ENCODE measurements around the gene KIAA1958. TPM values are rescaled to one million over a fixed set of nuclear protein-coding genes. Genes with fewer than 3 reads are reported as not detected.

KIAA1958 gene
- total RNA-seq, 1 donor from 2014 or later: 10.7 TPM

- Mint-ChIP-seq H3K4me1 (ENCODE audit: low read depth) (no peaks in the 10 kb centered on the region), H3K4me3 (ENCODE audit: low read depth) (no peak overlapping the region), H3K27ac (no peak overlapping the region), H3K27me3 (ENCODE audit: low read depth) (no peaks in the 10 kb centered on the region), H3K36me3 (ENCODE audit: low read depth) (peaks cover 31% of the 10 kb centered on the region), H3K9me3 (peaks cover 9% of the 10 kb centered on the region)
- no peak for DNase-seq (ENCODE audit: low spot score)
- intact Hi-C loops (cut with micrococcal nuclease): no loop called here
These were observed 12.6 kb upstream of the KIAA1958 start for GRCh38 chr9:112473986-112474385.

GRCh38 chr9:112475318-112475717 is 11.3 kb upstream of the KIAA1958 start:
- Mint-ChIP-seq H3K9me3 (peaks cover 9% of the 10 kb centered on the region), H3K27ac (no peak overlapping the region)
- DNase-seq (ENCODE audit: low spot score): no peak

GRCh38 chr9:112477330-112477729 is 9.3 kb upstream of the KIAA1958 start:
- Mint-ChIP-seq H3K4me1 (ENCODE audit: low read depth) (no peaks in the 10 kb centered on the region), H3K27ac (no peak overlapping the region)

More at GRCh38 chr9:112475318-112475717, 11.3 kb upstream of the KIAA1958 start:
- no peaks in the 10 kb centered on the region for H3K4me1 Mint-ChIP-seq (ENCODE audit: low read depth)
- H3K27me3 Mint-ChIP-seq (ENCODE audit: low read depth): no peaks in the 10 kb centered on the region
- intact Hi-C loops (cut with micrococcal nuclease): no loop called here
- H3K36me3 Mint-ChIP-seq (ENCODE audit: low read depth): peaks cover 31% of the 10 kb centered on the region
- H3K4me3 Mint-ChIP-seq (ENCODE audit: low read depth): no peak overlapping the region

GRCh38 chr9:112479221-112479620 is 7.4 kb upstream of the KIAA1958 start:
- no peak for DNase-seq (ENCODE audit: low spot score)
- intact Hi-C loops (cut with micrococcal nuclease): no loop called here
- no peak overlapping the region for H3K4me3 Mint-ChIP-seq (ENCODE audit: low read depth)
- no peak overlapping the region for H3K27ac Mint-ChIP-seq
- H3K9me3 Mint-ChIP-seq: peaks cover 9% of the 10 kb centered on the region
- no peaks in the 10 kb centered on the region for H3K4me1 Mint-ChIP-seq (ENCODE audit: low read depth)
- H3K36me3 Mint-ChIP-seq (ENCODE audit: low read depth): peaks cover 27% of the 10 kb centered on the region
- H3K27me3 Mint-ChIP-seq (ENCODE audit: low read depth): no peaks in the 10 kb centered on the region

More at GRCh38 chr9:112477330-112477729, 9.3 kb upstream of the KIAA1958 start:
- peaks cover 31% of the 10 kb centered on the region for H3K36me3 Mint-ChIP-seq (ENCODE audit: low read depth)
- H3K27me3 Mint-ChIP-seq (ENCODE audit: low read depth): no peaks in the 10 kb centered on the region
- intact Hi-C loops (cut with micrococcal nuclease): no loop called here
- peaks cover 9% of the 10 kb centered on the region for H3K9me3 Mint-ChIP-seq
- no peak overlapping the region for H3K4me3 Mint-ChIP-seq (ENCODE audit: low read depth)
- no peak for DNase-seq (ENCODE audit: low spot score)

GRCh38 chr9:112484607-112485006 is 2.0 kb upstream of the KIAA1958 start:
- Mint-ChIP-seq H3K27ac (no peak overlapping the region), H3K27me3 (ENCODE audit: low read depth) (no peaks in the 10 kb centered on the region), H3K4me1 (ENCODE audit: low read depth) (peaks cover 26% of the 10 kb centered on the region), H3K36me3 (ENCODE audit: low read depth) (peaks cover 3% of the 10 kb centered on the region), H3K9me3 (no peaks in the 10 kb centered on the region), H3K4me3 (ENCODE audit: low read depth) (no peak overlapping the region)
- intact Hi-C loops (cut with micrococcal nuclease): loop anchor here (5.0 to 10.0 kb wide), 4 partner anchors 268 to 738 kb away; partner anchors contain the start of genes FKBP15, SLC31A1 and SNX30
- DNase-seq (ENCODE audit: low spot score): no peak

- DNase-seq (ENCODE audit: low spot score): no peak
- H3K27me3 Mint-ChIP-seq (ENCODE audit: low read depth): no peaks in the 10 kb centered on the region
- H3K27ac Mint-ChIP-seq: no peak overlapping the region
- peak overlapping the region; percentile 98 for H3K4me3 Mint-ChIP-seq (ENCODE audit: low read depth)
- H3K36me3 Mint-ChIP-seq (ENCODE audit: low read depth): peaks cover 5% of the 10 kb centered on the region
- no peaks in the 10 kb centered on the region for H3K9me3 Mint-ChIP-seq
- peaks cover 32% of the 10 kb centered on the region for H3K4me1 Mint-ChIP-seq (ENCODE audit: low read depth)
- intact Hi-C loops (cut with micrococcal nuclease): loop anchor here (5.0 to 10.0 kb wide), 4 partner anchors 267 to 737 kb away; partner anchors contain the start of genes FKBP15, SLC31A1 and SNX30
These were observed 1.1 kb upstream of the KIAA1958 start for GRCh38 chr9:112485574-112485973.

GRCh38 chr9:112487008-112487798 is 576 bp downstream of the KIAA1958 start:
- Mint-ChIP-seq H3K4me1 (ENCODE audit: low read depth) (peaks cover 33% of the 10 kb centered on the region), H3K9me3 (peaks cover under 1% of the 10 kb centered on the region), H3K4me3 (ENCODE audit: low read depth) (peak overlapping the region; percentile 96), H3K36me3 (ENCODE audit: low read depth) (peaks cover 15% of the 10 kb centered on the region), H3K27ac (peak overlapping the region; percentile 90), H3K27me3 (ENCODE audit: low read depth) (no peaks in the 10 kb centered on the region)
- intact Hi-C loops (cut with micrococcal nuclease): loop anchor here (1.0 to 10.0 kb wide), 6 partner anchors 106 to 735 kb away; partner anchors contain the start of genes FKBP15, HSDL2, INIP and SLC31A1
- DNase-seq (ENCODE audit: low spot score): peak; percentile 28

GRCh38 chr9:112487799-112488340 is 1.2 kb downstream of the KIAA1958 start:
- peak overlapping the region; percentile 90 for H3K27ac Mint-ChIP-seq
- intact Hi-C loops (cut with micrococcal nuclease): loop anchor here (1.0 to 10.0 kb wide), 6 partner anchors 107 to 734 kb away; partner anchors contain the start of genes FKBP15, HSDL2, INIP and SLC31A1
- DNase-seq (ENCODE audit: low spot score): no peak
- H3K4me3 Mint-ChIP-seq (ENCODE audit: low read depth): peak overlapping the region; percentile 96
- no peaks in the 10 kb centered on the region for H3K27me3 Mint-ChIP-seq (ENCODE audit: low read depth)
- peaks cover 6% of the 10 kb centered on the region for H3K9me3 Mint-ChIP-seq
- peaks cover 22% of the 10 kb centered on the region for H3K36me3 Mint-ChIP-seq (ENCODE audit: low read depth)
- peaks cover 33% of the 10 kb centered on the region for H3K4me1 Mint-ChIP-seq (ENCODE audit: low read depth)

- no peak overlapping the region for H3K27ac Mint-ChIP-seq
- H3K36me3 Mint-ChIP-seq (ENCODE audit: low read depth): peaks cover 34% of the 10 kb centered on the region
- H3K4me3 Mint-ChIP-seq (ENCODE audit: low read depth): no peak overlapping the region
- peaks cover 18% of the 10 kb centered on the region for H3K9me3 Mint-ChIP-seq
- intact Hi-C loops (cut with micrococcal nuclease): loop anchor here (5.0 to 10.0 kb wide), 4 partner anchors 263 to 733 kb away; partner anchors contain the start of genes FKBP15, SLC31A1 and SNX30
- no peak for DNase-seq (ENCODE audit: low spot score)
- peaks cover 33% of the 10 kb centered on the region for H3K4me1 Mint-ChIP-seq (ENCODE audit: low read depth)
- no peaks in the 10 kb centered on the region for H3K27me3 Mint-ChIP-seq (ENCODE audit: low read depth)
These were observed 2.5 kb downstream of the KIAA1958 start for GRCh38 chr9:112489039-112489546.

GRCh38 chr9:112489876-112490666 is 3.4 kb downstream of the KIAA1958 start:
- intact Hi-C loops (cut with micrococcal nuclease): loop anchor here (5.0 to 10.0 kb wide), 4 partner anchors 262 to 732 kb away; partner anchors contain the start of genes FKBP15, SLC31A1 and SNX30
- Mint-ChIP-seq H3K4me3 (ENCODE audit: low read depth) (no peak overlapping the region), H3K9me3 (peaks cover 28% of the 10 kb centered on the region), H3K4me1 (ENCODE audit: low read depth) (peaks cover 31% of the 10 kb centered on the region), H3K27me3 (ENCODE audit: low read depth) (no peaks in the 10 kb centered on the region), H3K36me3 (ENCODE audit: low read depth) (peaks cover 43% of the 10 kb centered on the region), H3K27ac (no peak overlapping the region)
- no peak for DNase-seq (ENCODE audit: low spot score)

- peaks cover 35% of the 10 kb centered on the region for H3K9me3 Mint-ChIP-seq
These were observed 6.9 kb downstream of the KIAA1958 start for GRCh38 chr9:112493393-112494137.

More at GRCh38 chr9:112493393-112494137, 6.9 kb downstream of the KIAA1958 start:
- intact Hi-C loops (cut with micrococcal nuclease): no loop called here
- H3K27ac Mint-ChIP-seq: no peak overlapping the region
- peaks cover 51% of the 10 kb centered on the region for H3K36me3 Mint-ChIP-seq (ENCODE audit: low read depth)
- DNase-seq (ENCODE audit: low spot score): no peak
- H3K27me3 Mint-ChIP-seq (ENCODE audit: low read depth): no peaks in the 10 kb centered on the region
- H3K4me1 Mint-ChIP-seq (ENCODE audit: low read depth): peaks cover 12% of the 10 kb centered on the region
- H3K4me3 Mint-ChIP-seq (ENCODE audit: low read depth): no peak overlapping the region

Data from activated T-helper 2 cell treated with anti-CD3 and anti-CD28 coated beads, Interferon-gamma antibody, Interleukin-2, Interleukin-4, amounts not matched to agents 10 μg/mL and 5 μg/mL and 100 μg/mL, durations not matched to agents 14 hours and 24 hours and 36 hours (primary cell).